ENCODE data around the gene SYT9.

SYT9 gene

GRCh38 chr11:7436146-7436545 lies 184.4 kb downstream of the SYT9 start:
- DNase-seq (ENCODE audit: low read depth, low spot score): no peak
- Histone ChIP-seq H3K36me3 (ENCODE audit: insufficient read depth, low read length) (no peaks in the 10 kb centered on the region), H3K4me3 (no peak overlapping the region), H3K9me3 (ENCODE audit: low read depth, low read length) (no peaks in the 10 kb centered on the region), H3K27ac (no peak overlapping the region), H3K9ac (ENCODE audit: insufficient read length) (no peak overlapping the region)
- TF ChIP-seq POLR2AphosphoS5 (IDR thresholded peaks at IDR 0.05; ENCODE audit: borderline replicate concordance, low read depth, low read length): no peak
- TF ChIP-seq EZH2 (IDR thresholded peaks at IDR 0.05): no peak
- no peak for TF ChIP-seq FOXP2 (optimal IDR thresholded peaks at IDR 0.05; ENCODE audit: control extremely low read depth, extremely low read length, insufficient read depth)

GRCh38 chr11:7436657-7437056 lies 185.0 kb downstream of the SYT9 start:
- Histone ChIP-seq H3K4me3 (no peak overlapping the region), H3K27ac (no peak overlapping the region), H3K36me3 (ENCODE audit: insufficient read depth, low read length) (no peaks in the 10 kb centered on the region), H3K9me3 (ENCODE audit: low read depth, low read length) (no peaks in the 10 kb centered on the region), H3K9ac (ENCODE audit: insufficient read length) (no peak overlapping the region)
- DNase-seq (ENCODE audit: low read depth, low spot score): no peak
- TF ChIP-seq POLR2AphosphoS5 (IDR thresholded peaks at IDR 0.05; ENCODE audit: borderline replicate concordance, low read depth, low read length): no peak
- no peak for TF ChIP-seq EZH2 (IDR thresholded peaks at IDR 0.05)
- no peak for TF ChIP-seq FOXP2 (optimal IDR thresholded peaks at IDR 0.05; ENCODE audit: control extremely low read depth, extremely low read length, insufficient read depth)

DNA sequence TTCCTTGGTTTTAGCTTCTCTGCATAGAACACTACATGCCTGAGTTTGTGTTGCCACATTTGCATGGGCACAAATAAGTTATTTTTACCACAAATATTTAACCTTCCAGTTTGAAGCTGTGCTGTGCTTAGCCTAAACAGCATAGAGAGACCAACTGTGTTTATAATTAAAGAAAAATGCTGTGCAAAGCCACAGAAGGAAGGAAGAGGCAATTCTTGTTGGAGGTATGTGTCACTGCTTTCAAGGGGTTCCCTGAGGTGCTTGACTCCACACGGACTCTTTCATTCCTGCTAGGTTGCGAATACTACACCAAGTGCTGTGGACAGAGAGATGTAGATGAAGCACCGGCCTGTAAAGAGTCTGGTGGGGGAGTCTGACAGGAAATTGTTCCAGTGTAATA lies 186.0 kb downstream of the SYT9 start:
- DNase-seq (ENCODE audit: low read depth, low spot score): no peak
- no peak overlapping the region for H3K27ac ChIP-seq
- no peak overlapping the region for H3K4me3 ChIP-seq
- H3K9me3 ChIP-seq (ENCODE audit: low read depth, low read length): no peaks in the 10 kb centered on the region
- H3K36me3 ChIP-seq (ENCODE audit: insufficient read depth, low read length): no peaks in the 10 kb centered on the region
- no peak overlapping the region for H3K9ac ChIP-seq (ENCODE audit: insufficient read length)
- TF ChIP-seq FOXP2 (optimal IDR thresholded peaks at IDR 0.05; ENCODE audit: control extremely low read depth, extremely low read length, insufficient read depth) (no peak), EZH2 (IDR thresholded peaks at IDR 0.05) (no peak)

DNA sequence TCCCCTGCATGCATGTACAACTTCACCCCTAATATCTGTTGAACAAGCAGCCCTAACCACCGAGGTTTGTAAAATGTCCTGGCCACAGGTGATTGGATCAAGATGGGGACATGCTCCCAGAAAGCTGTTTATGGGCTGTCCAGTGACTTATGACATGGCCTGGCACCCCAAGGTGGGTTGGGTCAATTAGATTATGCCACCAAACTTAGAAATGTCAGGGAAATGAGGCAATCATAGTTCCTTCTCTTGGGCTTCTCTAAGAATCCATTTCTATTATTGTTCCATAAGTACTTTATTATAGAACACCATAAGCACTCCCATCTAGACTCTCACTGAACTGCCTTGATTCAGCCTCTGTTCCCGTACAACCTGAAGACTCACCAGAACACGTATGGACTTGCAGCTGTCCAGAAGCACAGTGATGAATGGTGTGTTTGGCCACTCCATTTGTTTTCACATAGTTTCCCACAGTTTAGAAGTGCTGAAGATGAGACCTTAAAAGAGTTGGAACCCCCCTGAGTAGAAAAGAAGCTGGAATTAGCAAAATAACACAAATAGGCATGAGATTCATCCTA lies 188.1 kb downstream of the SYT9 start:
- Histone ChIP-seq H3K4me3 (no peak overlapping the region), H3K9ac (ENCODE audit: insufficient read length) (no peak overlapping the region), H3K9me3 (ENCODE audit: low read depth, low read length) (no peaks in the 10 kb centered on the region), H3K27ac (no peak overlapping the region), H3K36me3 (ENCODE audit: insufficient read depth, low read length) (no peaks in the 10 kb centered on the region)
- TF ChIP-seq EZH2 (IDR thresholded peaks at IDR 0.05) (no peak), POLR2AphosphoS5 (IDR thresholded peaks at IDR 0.05; ENCODE audit: borderline replicate concordance, low read depth, low read length) (no peak), FOXP2 (optimal IDR thresholded peaks at IDR 0.05; ENCODE audit: control extremely low read depth, extremely low read length, insufficient read depth) (no peak)
- DNase-seq (ENCODE audit: low read depth, low spot score): no peak

GRCh38 chr11:7442588-7443215 lies 191.0 kb downstream of the SYT9 start:
- no peak overlapping the region for H3K27ac ChIP-seq
- H3K9ac ChIP-seq (ENCODE audit: insufficient read length): no peak overlapping the region
- no peak for DNase-seq (ENCODE audit: low read depth, low spot score)
- H3K36me3 ChIP-seq (ENCODE audit: insufficient read depth, low read length): no peaks in the 10 kb centered on the region
- H3K9me3 ChIP-seq (ENCODE audit: low read depth, low read length): no peaks in the 10 kb centered on the region
- H3K4me3 ChIP-seq: no peak overlapping the region
- TF ChIP-seq POLR2AphosphoS5 (IDR thresholded peaks at IDR 0.05; ENCODE audit: borderline replicate concordance, low read depth, low read length): no peak
- no peak for TF ChIP-seq FOXP2 (optimal IDR thresholded peaks at IDR 0.05; ENCODE audit: control extremely low read depth, extremely low read length, insufficient read depth)
- no peak for TF ChIP-seq EZH2 (IDR thresholded peaks at IDR 0.05)

- no peak overlapping the region for H3K27ac ChIP-seq
- H3K36me3 ChIP-seq (ENCODE audit: insufficient read depth, low read length): no peaks in the 10 kb centered on the region
- no peak overlapping the region for H3K4me3 ChIP-seq
- DNase-seq (ENCODE audit: low read depth, low spot score): no peak
- no peaks in the 10 kb centered on the region for H3K9me3 ChIP-seq (ENCODE audit: low read depth, low read length)
- no peak overlapping the region for H3K9ac ChIP-seq (ENCODE audit: insufficient read length)
- TF ChIP-seq EZH2 (IDR thresholded peaks at IDR 0.05) (no peak), POLR2AphosphoS5 (IDR thresholded peaks at IDR 0.05; ENCODE audit: borderline replicate concordance, low read depth, low read length) (no peak), FOXP2 (optimal IDR thresholded peaks at IDR 0.05; ENCODE audit: control extremely low read depth, extremely low read length, insufficient read depth) (no peak)
Measured at GRCh38 chr11:7444091-7444981, 192.6 kb downstream of the SYT9 start.

DNA sequence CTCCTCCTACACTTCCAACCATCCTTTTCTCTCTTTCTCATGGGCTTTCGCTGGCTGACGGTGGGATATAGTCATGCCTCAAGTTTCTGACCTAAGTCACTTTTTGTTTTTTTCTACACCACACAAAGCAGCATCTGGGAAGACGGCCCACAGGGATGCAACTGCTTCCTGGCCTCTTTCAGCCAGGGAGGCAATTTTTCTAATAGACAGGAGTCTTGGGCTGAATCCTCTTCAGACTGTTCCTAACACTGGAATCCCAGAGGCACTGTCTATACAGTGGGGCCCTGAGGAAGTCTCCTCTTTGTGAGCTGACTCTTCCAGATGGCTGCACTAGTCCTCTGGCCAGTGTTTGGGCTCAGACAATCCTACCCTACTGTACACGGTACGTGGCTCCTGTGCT lies 193.9 kb downstream of the SYT9 start:
- Histone ChIP-seq H3K4me3 (no peak overlapping the region), H3K27ac (no peak overlapping the region), H3K36me3 (ENCODE audit: insufficient read depth, low read length) (no peaks in the 10 kb centered on the region), H3K9me3 (ENCODE audit: low read depth, low read length) (no peaks in the 10 kb centered on the region), H3K9ac (ENCODE audit: insufficient read length) (no peak overlapping the region)
- no peak for DNase-seq (ENCODE audit: low read depth, low spot score)
- TF ChIP-seq POLR2AphosphoS5 (IDR thresholded peaks at IDR 0.05; ENCODE audit: borderline replicate concordance, low read depth, low read length): no peak
- TF ChIP-seq FOXP2 (optimal IDR thresholded peaks at IDR 0.05; ENCODE audit: control extremely low read depth, extremely low read length, insufficient read depth): no peak
- no peak for TF ChIP-seq EZH2 (IDR thresholded peaks at IDR 0.05)

DNA sequence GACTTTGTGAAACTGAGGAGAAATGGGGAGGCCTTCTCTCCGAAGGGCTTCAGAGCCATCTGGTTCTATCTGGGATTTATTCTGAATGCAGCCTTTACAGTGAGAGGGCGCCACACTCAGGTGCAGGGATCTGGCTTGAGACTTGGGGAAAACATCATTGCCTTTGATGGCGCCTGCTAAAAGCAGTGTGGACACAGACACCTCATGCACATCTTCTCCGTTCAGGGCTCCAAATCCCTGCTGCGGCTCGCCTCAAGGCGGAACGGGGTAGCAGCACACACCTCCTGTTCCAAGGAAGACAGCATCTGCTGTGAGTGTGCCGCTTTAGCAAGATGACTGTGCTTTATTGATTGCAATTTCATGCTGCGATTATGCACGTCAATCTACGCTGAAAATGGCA lies 196.5 kb downstream of the SYT9 start:
- Histone ChIP-seq H3K9ac (ENCODE audit: insufficient read length) (no peak overlapping the region), H3K9me3 (ENCODE audit: low read depth, low read length) (no peaks in the 10 kb centered on the region), H3K36me3 (ENCODE audit: insufficient read depth, low read length) (no peaks in the 10 kb centered on the region), H3K27ac (no peak overlapping the region), H3K4me3 (no peak overlapping the region)
- DNase-seq (ENCODE audit: low read depth, low spot score): no peak
- TF ChIP-seq POLR2AphosphoS5 (IDR thresholded peaks at IDR 0.05; ENCODE audit: borderline replicate concordance, low read depth, low read length): no peak
- no peak for TF ChIP-seq EZH2 (IDR thresholded peaks at IDR 0.05)
